A172 (cell line): Measurements from ENCODE around the gene AP1G2. TPM values are rescaled to one million over a fixed set of nuclear protein-coding genes. Genes with fewer than 3 reads are reported as not detected.
A peak's percentile ranks its signal among the peaks of the same experiment; 100 is the strongest.
"Not testable (repeated sequence)": the region's sequence is repeated elsewhere in the genome, so short reads cannot be mapped to it uniquely, and the experiment has no call there.

Experiments
- DNase-seq: peaks from one replicate; pipeline ENCODE4 v3.0.0-alpha.2; 2015; ENCODE audit warnings: low spot score
- total RNA-seq: library from RNA; depleted of rRNA; stranded (reverse); fragments of >200 nt; shearing (Covaris generic); gene quantifications from 2 replicates; pipeline ENCODE4 v1.2.3, GENCODE V29; 2014; rRNA removed

Gene AP1G2, protein sequence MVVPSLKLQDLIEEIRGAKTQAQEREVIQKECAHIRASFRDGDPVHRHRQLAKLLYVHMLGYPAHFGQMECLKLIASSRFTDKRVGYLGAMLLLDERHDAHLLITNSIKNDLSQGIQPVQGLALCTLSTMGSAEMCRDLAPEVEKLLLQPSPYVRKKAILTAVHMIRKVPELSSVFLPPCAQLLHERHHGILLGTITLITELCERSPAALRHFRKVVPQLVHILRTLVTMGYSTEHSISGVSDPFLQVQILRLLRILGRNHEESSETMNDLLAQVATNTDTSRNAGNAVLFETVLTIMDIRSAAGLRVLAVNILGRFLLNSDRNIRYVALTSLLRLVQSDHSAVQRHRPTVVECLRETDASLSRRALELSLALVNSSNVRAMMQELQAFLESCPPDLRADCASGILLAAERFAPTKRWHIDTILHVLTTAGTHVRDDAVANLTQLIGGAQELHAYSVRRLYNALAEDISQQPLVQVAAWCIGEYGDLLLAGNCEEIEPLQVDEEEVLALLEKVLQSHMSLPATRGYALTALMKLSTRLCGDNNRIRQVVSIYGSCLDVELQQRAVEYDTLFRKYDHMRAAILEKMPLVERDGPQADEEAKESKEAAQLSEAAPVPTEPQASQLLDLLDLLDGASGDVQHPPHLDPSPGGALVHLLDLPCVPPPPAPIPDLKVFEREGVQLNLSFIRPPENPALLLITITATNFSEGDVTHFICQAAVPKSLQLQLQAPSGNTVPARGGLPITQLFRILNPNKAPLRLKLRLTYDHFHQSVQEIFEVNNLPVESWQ
- 6.0 and 16.6 TPM in 2 replicates for total RNA-seq

DNA sequence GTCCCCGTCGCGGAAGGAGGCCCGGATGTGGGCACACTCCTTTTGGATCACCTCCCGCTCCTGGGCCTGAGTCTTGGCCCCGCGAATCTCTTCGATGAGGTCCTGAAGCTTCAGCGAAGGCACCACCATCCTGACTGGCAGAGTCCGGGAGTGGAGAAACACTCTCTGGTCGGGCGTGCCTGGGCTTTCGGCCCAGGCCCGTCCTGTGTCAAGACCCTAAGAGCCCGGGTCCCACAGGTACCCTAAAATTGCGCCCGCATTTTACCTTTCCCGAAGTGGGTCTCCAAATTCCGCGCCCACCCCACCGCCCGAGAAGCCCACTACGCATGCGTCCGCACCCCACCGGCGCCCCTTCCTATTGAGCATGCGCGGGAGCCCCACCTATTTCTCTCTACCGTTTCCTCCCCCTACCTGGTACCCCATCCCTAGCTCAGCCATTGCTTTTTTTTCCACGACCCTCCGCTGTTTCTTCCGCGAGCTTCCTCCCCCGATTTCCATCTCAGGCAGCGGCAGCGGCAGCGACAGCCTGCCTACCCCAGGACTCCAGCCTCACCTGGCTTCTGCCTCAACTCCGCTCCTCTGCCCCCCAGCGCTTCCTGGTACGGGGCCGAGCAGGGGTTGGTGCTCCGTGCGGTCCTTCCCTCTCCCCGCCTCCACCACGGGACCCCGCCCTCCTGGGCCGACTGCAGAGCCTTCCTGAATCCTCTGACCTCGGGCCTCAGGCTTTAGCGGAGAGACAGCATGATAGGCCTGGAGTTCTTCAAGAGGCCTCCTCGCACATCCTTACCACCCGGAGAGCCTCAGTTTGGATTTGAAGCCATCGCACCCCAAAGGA lies at the start of gene AP1G2:
Gene AP1G2, minus strand, starts transcription at position 606 of the 835 bp plus-strand sequence. Its CDS starts 477 bp downstream, at position 129.
- DNase-seq: peak; percentile 12

DNA sequence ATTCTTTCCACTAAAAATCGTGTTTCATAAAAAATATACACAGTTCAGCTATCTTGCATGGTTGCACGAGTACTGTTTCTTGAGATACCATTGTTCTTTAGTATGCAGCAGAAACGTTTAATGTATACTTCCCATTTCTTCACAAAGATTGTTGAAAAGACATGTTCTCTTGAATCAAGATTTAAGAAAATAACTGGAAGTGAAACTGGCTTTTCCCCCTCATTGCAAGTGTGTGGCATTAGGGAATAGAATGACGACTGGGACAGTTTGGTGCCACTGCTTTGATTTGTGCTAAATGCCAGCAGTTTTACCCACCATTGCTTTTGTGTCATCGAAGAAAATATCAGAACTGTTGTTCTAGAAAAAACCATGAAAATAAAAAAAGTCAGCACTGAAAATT lies 48.3 kb upstream of the AP1G2 start:
- DNase-seq: no peak

DNA sequence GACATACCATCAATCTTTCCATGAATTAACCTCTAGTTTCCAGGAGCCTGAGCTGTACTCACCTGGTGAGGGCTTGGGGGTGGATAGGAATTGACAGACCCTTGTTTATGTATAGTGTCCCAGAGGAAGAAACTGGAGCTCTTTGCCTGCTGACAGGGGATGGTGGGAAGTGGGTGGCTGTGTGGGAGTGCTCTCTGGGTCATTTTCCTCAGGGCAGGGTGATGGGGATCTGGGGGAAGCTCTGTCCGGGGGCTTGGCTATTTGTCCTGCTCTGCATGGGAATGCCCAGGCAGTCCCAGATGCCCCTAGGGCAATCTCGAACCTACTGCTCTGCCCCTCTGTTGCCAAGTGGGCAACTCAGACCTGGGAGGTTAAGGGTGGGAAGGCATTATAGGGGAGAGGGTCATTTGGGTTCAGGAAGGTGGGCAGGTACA lies 46.8 kb upstream of the AP1G2 start:
- DNase-seq: no peak

DNA sequence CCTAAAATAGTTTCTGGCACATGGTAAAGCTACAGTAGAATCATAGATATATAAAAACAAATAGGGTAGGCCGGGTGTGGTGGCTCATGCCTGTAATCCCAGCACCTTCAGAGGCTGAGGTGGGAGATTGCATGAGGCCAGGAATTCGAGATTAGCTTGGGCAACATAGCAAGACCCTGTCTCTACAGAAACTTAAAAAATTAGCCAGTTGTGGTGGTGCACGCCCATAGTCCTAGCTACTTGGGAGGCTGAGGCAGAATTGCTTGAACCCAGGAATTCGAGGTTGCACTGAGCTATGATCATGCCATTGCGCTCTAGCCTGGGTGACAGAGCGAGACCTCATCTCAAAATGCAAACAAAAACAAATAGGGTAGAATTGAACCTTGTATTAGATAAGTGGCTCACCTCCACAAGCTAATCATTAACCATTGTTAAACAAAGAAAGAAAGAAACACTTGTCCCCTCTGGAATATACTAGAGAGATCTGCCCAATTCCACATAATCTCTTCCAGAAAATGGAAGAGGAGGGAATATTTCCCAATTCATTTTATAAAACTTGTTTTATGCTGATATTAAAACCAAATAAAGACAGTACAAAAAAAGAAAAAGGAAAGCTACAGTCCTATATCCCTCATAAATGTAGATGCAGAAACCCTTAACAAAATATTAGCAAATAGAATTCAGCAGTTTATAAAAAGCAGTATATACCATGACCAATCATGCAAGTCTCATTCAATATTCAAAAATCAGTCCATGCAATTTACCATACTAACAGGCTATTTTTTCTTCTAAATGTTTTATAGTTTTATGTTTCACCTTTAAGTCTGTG lies 45.9 kb upstream of the AP1G2 start:
- DNase-seq: no peak

DNA sequence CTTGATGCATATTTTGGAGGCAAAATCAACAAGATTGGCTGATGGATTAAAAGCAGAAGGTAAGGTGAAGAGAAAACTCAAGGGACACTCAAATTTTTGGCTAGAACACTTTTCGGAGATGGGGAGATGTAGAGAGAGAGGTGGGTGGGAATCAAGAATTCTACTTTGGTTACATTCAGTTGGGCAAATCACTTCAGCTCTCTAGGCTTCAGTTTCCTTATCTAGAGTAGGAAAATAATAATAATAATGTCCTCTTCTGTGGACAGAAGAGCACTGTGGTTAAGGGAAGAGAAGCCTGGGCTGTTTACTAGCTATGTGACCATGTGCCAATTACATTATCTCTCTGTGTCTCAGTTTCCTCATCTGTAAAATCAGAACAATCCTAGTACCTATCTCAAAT lies 45.2 kb upstream of the AP1G2 start:
- DNase-seq: no peak

DNA sequence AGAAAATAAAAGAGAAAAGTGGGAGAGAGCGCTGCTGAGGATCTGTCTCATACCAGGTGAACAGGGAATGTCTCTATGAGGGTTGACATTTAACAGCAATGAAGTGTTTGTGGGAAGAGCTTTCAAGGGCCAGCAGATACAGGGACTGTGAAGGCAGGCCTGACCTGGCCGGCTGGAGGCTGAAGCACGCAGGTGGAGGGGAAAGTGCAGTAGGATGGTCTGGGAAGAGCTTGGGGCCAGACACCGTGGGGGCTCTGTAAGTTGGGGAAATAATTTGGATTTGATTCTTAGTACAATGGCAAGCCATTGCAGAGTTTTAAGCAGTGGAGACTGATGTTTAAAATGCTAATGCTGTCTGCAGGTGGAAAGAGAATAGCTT lies 44.8 kb upstream of the AP1G2 start:
- no peak for DNase-seq

DNA sequence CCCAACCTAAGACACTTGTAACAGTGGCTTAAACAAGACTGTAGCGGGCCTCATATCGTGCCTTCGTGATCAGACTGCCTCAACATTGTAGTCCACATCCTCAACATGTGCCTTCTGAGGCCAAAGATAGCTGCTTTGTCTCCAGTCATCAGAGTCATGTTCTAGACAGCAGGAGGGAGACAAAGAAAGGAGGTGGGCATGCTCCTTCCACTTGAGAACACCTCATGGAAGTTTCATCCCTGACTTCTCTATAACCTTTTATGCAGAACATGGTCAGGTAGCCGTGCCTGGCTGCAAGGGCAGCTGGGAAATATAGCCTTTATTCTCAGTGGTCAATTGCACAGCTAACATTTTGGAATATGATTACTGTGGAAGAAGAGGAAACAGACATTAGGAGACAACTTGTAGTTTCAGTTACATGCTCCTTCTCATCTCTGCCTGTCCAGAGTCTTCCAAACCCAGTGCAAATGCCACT lies 43.3 kb upstream of the AP1G2 start:
- no peak for DNase-seq

DNA sequence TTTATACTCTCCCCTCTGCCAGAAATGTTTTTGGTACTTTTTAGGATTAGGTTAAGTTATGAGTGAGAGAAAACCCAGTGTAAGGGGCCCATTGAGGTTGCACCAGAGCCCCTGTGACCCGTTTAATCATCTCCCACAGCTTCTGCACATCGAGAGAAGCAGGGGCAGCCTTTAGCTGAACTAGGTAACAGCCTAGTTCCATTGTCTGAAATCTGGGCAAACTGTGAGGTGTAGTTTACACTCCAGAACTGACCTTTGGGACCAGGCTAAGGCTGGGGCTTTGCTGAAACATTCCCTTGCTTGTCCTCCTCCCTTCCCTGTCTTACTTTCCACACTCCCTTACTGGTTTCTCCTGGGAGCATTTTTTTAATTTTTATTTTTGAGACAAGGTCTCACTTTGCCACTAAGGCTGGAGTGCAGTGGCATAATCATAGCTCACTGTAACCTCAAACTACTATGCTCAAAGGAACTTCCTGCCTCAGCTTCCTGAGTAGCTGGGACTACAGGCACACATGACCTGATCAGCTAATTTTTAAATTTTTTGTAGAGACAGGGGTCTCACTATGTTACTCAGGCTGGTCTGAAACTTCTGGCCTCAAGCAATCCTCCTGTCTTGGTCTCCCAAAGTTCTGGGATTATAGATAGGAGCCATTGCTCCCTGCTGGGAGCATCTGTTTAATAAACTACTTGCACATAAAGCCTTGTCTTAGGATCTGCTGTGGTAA lies 42.7 kb upstream of the AP1G2 start:
- no peak for DNase-seq

DNA sequence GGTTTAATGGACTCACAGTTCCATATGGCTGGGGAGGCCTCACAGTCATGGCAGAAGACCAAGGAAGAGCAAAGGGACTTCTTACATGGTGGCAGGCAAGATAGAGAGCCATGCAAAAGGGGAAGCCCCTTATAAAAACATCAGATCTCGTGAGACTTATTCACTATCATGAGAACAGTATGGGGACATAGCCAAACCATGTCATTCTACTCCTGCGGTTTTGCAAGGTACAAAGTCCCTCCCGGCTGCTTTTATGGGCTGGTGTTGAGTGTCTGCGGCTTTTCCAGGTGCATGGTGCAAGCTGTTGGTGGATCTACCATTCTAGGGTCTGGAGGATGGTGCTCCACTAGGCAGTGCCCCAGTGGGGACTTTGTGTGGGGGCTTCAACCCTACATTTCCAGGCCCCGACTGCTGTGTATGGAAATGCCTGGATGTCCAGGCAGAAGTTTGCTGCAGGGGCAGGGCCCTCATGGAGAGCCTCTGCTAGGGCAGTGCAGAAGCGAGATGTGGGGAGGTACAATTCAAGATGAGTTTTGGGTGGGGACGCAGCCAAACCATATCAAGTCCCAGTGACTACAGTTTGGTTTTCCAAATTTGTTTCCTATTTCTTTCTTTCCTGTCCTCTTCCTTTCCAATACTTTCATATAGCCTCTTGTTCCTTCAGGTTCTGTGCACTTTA lies 42.0 kb upstream of the AP1G2 start:
- not testable (repeated sequence) for DNase-seq

DNA sequence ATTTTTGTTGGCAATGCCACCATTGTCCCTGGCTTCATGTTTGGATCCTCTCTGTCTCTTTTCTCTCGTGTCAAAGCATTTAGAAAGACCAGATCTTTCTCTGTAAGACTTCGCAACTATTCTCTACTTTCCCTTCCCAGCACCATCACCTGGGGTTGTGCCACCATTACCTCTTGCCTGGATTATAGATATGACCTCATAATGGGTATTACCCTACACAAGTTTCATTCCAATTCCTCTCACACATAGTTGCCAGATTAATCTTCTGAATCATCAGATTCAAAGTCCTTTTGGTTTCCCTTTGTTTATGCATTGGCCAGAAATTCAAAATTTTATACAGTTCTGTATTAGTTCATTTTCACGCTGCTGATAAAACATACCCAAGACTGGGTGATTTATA lies 41.4 kb upstream of the AP1G2 start:
- DNase-seq: no peak

DNA sequence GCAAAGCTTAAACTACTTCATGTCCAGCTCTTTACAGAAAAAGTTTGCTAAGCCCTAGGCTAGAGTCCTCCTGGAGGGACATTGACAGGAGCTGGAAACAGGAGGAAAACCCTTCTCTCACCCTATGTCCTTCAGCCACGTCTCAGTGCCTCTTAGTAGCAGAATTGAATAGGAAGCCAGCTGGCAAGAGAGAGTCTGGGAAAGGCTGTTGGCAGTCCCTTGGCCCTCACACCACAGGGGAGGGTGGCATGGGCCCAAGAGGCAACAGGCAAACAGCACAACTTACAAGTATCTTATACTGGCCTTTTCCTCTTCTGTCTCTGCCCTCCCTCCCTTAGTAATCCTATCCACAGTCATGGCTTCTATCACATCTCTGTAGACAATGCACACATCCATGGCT lies 40.9 kb upstream of the AP1G2 start:
- no peak for DNase-seq

DNA sequence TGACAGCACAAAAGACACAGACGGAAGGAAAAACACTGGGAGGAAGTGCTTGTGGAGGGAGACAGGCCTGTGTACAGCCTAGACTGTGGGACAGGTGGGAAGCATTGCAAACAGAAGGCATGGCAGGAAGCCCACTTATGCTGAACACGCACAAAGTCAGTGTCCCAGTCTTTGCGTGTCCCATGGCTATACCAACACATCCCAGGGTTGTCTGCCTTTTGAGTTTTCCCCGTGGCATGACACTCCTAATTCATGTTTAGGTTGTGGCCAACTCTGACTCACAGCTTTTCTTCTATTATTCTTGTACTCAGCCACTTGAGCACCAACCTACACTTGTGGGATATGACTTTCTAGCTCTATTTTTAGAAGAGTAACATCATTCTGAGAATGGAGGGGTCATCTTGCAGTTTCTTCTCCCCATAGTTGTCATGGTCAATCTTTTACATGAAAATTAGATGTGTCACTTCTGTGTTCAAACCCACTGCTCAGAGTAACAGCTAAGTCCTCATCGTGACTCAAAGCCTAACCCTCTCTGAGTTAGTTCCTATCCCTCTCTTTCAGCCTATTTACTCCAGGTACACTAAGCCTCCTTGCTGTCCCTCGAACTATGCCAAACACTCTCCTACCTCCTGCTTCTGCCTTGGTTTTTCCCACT lies 38.5 kb upstream of the AP1G2 start:
- no peak for DNase-seq

DNA sequence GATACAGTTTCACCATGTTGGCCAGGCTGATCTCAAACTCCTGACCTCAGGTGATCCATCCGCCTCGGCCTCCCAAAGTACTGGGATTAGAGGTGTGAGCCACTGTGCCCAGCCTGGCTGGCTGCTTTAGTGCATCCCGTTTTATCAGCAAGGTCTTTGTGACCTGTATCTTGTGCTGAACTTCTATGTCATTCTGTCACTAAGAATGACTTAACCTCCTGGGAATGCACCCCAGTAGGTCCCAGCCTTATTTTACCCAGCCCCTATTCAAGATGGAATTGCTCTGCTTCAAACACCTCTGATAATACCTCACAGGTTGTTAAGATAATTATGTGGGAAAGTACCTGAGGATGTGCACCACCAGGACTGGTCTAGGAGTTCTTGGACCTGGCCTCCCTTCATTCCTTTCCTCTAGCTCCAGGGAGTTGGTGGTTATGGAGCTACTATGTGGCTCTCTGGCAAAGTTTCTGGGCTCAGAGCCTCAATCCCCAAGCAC lies 37.1 kb upstream of the AP1G2 start:
- DNase-seq: no peak

DNA sequence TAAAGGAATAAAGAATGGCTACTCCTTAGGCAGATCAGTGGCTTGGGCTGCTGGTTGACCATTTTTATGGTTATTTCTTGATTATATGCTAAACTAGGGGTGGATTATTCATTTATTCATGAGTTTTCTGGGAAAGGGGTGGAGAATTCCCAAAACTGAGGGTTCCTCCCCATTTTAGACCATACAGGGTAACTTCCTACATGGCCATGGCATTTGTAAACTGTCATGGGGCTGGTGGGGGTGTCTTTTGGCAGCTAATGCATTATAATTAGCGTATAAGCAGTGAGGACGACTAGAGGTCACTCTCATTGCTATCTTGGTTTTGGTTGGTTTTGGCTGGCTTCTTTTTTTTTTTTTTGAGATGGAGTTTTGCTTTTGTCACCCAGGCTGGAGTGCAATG lies 36.6 kb upstream of the AP1G2 start:
- DNase-seq: no peak

DNA sequence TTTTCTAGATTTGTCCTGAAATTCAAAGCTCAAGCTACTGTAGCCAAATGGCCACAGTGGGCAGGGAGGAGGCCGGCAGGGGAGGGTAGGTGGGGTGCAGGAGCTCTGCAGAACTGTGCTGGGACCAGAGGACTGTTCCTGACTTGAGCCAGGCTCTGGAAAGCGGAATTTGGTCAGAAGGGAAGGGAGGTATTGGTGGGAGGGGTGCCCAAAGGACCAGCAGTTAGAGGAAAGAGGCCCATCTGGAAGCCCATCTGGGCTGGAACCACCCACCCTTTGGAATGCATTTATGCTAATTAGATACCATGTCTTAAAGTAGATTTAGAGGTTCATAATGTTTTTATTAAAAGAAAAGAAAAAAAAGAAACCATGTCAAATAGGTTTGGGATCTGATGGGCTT lies 35.5 kb upstream of the AP1G2 start:
- DNase-seq: no peak

DNA sequence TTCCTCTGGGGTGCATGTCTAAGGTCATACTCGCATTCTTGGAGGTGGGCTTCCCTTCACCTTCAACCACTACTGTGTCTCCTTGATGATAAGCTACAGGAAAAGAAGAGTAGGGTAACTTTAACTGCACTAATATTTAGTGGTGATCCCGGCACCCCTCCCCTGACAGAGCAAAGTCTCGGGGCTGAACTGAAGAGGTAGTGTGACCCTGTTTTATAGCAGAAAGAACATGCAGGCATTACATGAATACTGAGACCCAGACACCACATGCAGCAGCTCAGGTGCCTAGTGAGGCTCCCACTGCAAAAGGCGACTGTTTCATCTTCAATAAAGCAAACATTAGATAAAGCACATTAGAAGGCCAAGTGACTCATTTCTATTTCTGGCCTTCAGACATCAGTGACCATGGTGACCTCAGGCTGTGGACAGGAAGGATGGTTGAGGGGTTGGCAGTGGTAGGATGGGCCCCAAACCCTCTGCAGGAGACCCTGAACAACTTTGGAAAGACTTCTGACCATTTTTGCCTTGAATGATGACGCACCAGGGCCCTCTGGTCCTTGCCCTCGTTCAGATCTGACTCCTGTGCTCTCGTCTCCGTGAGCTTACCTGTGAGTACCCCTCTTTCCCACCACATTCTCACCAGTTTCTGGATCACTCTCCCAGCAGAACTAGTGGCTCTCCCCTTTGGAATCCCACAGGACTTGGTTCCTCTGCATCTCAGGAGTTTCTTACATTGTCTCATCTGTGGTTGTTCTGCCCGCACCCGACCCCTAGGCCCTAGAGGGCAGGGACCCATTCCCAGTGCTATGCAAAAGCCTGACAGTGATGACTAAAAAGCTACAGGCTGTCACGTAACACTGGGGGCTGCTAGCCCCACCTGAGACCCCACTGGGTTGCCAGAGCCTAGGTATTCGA lies 34.8 kb upstream of the AP1G2 start:
- DNase-seq: peak; percentile 6

DNA sequence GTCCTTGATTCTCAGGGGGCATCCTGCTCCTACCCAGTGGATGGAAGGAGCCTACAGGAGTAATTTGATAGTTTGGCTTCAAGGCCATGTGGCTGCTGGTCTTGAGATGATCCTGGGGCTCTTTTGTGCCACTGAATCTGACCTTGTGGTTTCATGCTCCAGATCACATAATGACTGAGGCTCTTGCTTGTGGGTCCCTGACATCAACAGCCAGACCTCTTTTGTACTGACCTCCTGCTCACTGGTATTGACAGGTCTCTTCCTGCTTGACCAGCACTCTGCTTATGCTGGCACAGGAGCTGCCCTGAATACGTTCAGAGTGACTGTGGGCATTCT lies 34.2 kb upstream of the AP1G2 start:
- no peak for DNase-seq

DNA sequence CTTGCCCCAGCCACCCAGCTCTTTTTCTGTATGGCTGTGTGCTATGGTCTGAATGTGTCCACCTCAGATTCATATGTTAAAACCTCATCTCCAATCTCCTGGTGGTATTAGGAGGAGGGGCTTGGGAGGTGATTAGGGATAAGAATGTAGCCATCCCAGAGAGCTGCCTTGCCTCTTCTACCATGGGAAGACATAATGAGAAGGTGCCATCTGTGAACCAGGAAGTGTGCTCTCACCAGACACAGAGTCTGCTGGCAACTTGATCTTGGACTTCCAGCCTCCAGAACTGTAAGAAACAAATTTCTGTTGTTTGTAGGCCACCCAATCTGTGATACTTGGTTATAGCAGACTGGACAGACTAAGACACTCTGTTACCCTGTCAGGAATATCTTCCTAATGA lies 33.8 kb upstream of the AP1G2 start:
- DNase-seq: no peak
